Measurements from ENCODE around the gene RPL34. TPM values are rescaled to one million over a fixed set of nuclear protein-coding genes. Genes with fewer than 3 reads are reported as not detected.

Gene RPL34
- total RNA-seq, 2 donors from 2014 or later, result 804 to 1,203 TPM

DNA sequence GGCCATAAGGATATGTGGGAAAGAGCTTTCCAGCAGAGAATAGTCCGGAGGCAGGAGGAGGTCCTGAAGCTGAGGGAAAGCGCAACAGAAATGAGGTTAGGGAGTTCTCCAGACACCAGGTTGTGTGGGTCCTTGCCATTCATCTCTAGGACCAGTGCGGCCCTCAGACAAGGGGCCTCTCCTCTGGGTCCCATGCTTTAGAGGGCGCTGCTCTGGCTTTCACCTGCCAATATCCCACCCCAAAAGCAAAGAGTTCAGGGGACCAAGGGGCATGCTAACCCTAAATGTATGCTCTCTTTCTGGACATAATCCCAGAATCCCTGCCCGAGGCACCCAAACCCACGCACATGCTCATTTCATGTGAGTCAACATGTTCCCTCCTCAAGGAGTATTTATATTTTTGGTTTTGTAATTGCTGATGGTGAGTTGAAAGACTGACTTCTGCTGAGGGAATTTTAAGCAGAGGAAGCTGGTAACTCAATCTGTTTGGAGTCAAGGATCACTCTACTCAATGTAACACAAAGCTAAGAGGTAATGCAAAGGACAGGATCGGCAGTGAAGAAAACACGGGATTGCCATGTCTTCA is 14.8 kb downstream of the RPL34 start:
- H3K4me3 ChIP-seq, result no peak overlapping the region
- TF ChIP-seq, protein P1, sequence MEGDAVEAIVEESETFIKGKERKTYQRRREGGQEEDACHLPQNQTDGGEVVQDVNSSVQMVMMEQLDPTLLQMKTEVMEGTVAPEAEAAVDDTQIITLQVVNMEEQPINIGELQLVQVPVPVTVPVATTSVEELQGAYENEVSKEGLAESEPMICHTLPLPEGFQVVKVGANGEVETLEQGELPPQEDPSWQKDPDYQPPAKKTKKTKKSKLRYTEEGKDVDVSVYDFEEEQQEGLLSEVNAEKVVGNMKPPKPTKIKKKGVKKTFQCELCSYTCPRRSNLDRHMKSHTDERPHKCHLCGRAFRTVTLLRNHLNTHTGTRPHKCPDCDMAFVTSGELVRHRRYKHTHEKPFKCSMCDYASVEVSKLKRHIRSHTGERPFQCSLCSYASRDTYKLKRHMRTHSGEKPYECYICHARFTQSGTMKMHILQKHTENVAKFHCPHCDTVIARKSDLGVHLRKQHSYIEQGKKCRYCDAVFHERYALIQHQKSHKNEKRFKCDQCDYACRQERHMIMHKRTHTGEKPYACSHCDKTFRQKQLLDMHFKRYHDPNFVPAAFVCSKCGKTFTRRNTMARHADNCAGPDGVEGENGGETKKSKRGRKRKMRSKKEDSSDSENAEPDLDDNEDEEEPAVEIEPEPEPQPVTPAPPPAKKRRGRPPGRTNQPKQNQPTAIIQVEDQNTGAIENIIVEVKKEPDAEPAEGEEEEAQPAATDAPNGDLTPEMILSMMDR (IDR thresholded peaks at IDR 0.05), result no peak
- TF ChIP-seq POLR2A (IDR thresholded peaks at IDR 0.05), result no peak
- no peak overlapping the region for H3K27ac ChIP-seq
- 83 to 90% methylated on average over 8 of the region's 8 CpGs for WGBS, 2 donors
- no peak for DNase-seq
- no peaks in the 10 kb centered on the region for H3K9me3 ChIP-seq
- intact Hi-C loops (cut with DNase I), result no loop called here
- H3K4me1 ChIP-seq, result no peaks in the 10 kb centered on the region
- H3K36me3 ChIP-seq (replicated peaks in 1 of 2; ENCODE audit: insufficient read depth in 1 of 2, low read depth in 2 of 2), result peaks cover 0 to 10% of the 10 kb centered on the region in 2 donors
- no peaks in the 10 kb centered on the region for H3K27me3 ChIP-seq
- ATAC-seq, result no peak

DNA sequence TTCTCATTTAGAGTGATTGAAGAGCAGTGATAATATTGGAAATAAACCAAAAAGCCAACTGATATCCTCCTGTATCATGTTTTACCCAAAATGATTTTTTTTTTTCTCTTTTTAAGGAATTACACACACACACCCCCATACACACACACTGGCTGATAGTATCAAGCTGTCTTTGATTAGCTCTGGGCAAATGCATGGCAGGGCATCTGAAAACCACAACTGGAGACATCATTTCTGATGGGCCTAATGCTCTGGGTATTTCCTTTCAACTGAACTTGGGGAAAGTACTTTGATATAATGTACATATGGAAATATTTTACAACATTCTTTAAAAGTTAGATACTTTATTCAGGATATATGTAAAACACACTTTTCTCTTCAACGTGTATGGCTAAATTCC is 15.9 kb downstream of the RPL34 start:
- intact Hi-C loops (cut with DNase I), result no loop called here
- DNase-seq (no peak), ATAC-seq (no peak)
- Histone ChIP-seq H3K4me3 (no peak overlapping the region), H3K27me3 (no peaks in the 10 kb centered on the region), H3K36me3 (replicated peaks in 1 of 2; ENCODE audit: insufficient read depth in 1 of 2, low read depth in 2 of 2) (peaks cover 0 to 7% of the 10 kb centered on the region in 2 donors), H3K27ac (no peak overlapping the region), H3K4me1 (no peaks in the 10 kb centered on the region), H3K9me3 (no peaks in the 10 kb centered on the region)
- 64 to 78% methylated on average over 1 of the region's 1 CpG for WGBS, 2 donors
- TF ChIP-seq POLR2A (IDR thresholded peaks at IDR 0.05), result no peak
- TF ChIP-seq, protein P1 (IDR thresholded peaks at IDR 0.05), result no peak

DNA sequence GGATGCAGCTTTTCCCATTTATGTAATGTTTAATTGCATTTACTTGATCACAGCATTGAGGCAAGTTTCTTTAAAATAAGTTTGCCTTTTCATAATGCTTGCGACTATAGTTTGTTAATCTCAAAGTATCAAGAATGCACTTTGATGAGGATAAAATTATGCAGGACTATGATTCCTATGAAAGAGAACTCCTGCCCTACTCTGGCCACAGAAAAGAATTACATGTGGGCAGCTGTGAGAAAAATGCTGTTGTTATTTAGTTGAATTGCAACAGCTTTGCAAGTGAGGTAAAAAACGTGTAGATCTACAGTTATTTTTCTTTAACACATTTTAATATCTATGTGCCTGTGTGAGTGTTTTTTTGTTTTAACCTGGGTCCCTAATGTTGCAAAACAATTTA is 17.5 kb downstream of the RPL34 start:
- Histone ChIP-seq H3K4me1 (no peaks in the 10 kb centered on the region), H3K27me3 (no peaks in the 10 kb centered on the region), H3K36me3 (replicated peaks in 1 of 2; ENCODE audit: insufficient read depth in 1 of 2, low read depth in 2 of 2) (peaks cover 0 to 6% of the 10 kb centered on the region in 2 donors), H3K4me3 (no peak overlapping the region), H3K27ac (no peak overlapping the region), H3K9me3 (no peaks in the 10 kb centered on the region)
- ATAC-seq (no peak), DNase-seq (no peak)
- TF ChIP-seq, protein P1 (IDR thresholded peaks at IDR 0.05), result no peak
- no peak for TF ChIP-seq POLR2A (IDR thresholded peaks at IDR 0.05)
- intact Hi-C loops (cut with DNase I), result no loop called here
- 51 to 58% methylated on average over 2 of the region's 2 CpGs for WGBS, 2 donors

DNA sequence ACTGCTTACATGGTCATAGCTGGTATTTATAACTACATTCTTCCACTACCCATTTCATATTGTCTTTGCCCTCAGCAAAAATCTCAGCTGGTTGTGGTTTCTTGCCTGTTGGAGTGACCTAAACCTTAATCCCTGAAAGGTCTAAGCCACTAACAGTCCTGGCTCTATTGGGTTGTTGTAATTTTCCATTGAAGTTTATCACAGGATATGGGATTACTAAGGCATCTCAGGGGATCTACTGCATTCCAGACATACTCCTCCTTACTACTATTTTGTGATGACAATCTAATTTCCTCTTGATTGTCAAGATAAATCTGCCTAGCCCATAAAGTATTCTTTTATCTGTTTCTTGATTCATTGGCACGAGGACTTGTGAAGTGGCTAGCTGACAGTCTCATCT is 23.9 kb downstream of the RPL34 start:
- no peaks in the 10 kb centered on the region for H3K4me1 ChIP-seq
- intact Hi-C loops (cut with DNase I), result no loop called here
- TF ChIP-seq, protein P1 (IDR thresholded peaks at IDR 0.05), result no peak
- no peak for TF ChIP-seq POLR2A (IDR thresholded peaks at IDR 0.05)
- no peak overlapping the region for H3K27ac ChIP-seq
- 74 to 79% methylated on average over 1 of the region's 1 CpG for WGBS, 2 donors
- H3K4me3 ChIP-seq, result no peak overlapping the region
- no peaks in the 10 kb centered on the region for H3K36me3 ChIP-seq (replicated peaks in 1 of 2; ENCODE audit: insufficient read depth in 1 of 2, low read depth in 2 of 2)
- H3K27me3 ChIP-seq, result no peaks in the 10 kb centered on the region
- DNase-seq (no peak), ATAC-seq (no peak)
- H3K9me3 ChIP-seq, result no peaks in the 10 kb centered on the region

DNA sequence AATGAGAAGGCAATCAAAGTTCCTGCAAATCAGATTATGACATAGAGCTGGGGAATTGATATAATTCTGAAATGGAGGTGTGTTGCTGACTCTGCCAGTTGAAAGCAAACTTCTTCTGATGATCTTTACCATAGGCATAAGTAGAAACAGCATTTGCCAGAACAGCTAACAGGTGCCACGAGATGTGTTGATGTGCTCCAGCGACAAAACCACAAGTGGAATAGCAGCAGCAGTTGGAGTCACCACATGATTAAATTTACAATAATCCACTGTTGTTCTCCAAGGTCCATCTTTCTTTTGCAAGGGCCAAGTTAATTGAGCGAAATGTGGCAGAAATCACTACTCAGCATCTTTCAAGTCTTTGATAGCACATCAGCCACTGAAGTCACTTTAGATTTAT is 26.3 kb downstream of the RPL34 start:
- no peaks in the 10 kb centered on the region for H3K27me3 ChIP-seq
- ATAC-seq (no peak), DNase-seq (no peak)
- H3K4me1 ChIP-seq, result peaks cover 6% of the 10 kb centered on the region
- TF ChIP-seq POLR2A (IDR thresholded peaks at IDR 0.05), result no peak
- TF ChIP-seq, protein P1 (IDR thresholded peaks at IDR 0.05), result no peak
- 91 to 92% methylated on average over 3 of the region's 3 CpGs for WGBS, 2 donors
- no peak overlapping the region for H3K4me3 ChIP-seq
- no peak overlapping the region for H3K27ac ChIP-seq
- intact Hi-C loops (cut with DNase I), result no loop called here
- no peaks in the 10 kb centered on the region for H3K36me3 ChIP-seq (replicated peaks in 1 of 2; ENCODE audit: insufficient read depth in 1 of 2, low read depth in 2 of 2)
- H3K9me3 ChIP-seq, result no peaks in the 10 kb centered on the region

Data from body of pancreas (tissue), 4 donors.